Activated CD4-positive, alpha-beta T cell treated with anti-CD3 and anti-CD28 coated beads for 48 hours (primary cell): ENCODE measurements around the gene ADGRD1.

Source experiments
- DNase-seq: peaks from one replicate; pipeline ENCODE4 v3.0.0-alpha.2; 2020

The ADGRD1 gene

DNA sequence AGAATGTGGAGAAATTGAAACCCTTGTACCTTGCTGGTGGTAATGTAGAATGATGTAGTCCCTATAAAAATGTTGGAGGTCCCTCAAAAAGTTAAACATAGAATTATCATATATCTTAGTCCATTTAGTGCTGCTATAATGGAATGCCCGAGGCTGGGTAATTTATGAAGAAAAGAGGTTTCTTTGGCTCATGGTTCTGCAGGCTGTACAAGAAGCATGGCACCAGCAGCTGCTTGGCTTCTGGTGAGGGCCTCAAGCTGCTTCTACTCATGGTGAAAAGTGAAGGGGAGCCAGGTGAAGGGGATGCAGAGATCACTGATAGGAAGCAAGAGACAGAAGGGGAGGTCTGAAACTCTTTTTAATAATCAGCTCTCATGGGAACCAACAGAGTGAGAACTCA, 233.9 kb downstream of the ADGRD1 start:
- no peak for DNase-seq

DNA sequence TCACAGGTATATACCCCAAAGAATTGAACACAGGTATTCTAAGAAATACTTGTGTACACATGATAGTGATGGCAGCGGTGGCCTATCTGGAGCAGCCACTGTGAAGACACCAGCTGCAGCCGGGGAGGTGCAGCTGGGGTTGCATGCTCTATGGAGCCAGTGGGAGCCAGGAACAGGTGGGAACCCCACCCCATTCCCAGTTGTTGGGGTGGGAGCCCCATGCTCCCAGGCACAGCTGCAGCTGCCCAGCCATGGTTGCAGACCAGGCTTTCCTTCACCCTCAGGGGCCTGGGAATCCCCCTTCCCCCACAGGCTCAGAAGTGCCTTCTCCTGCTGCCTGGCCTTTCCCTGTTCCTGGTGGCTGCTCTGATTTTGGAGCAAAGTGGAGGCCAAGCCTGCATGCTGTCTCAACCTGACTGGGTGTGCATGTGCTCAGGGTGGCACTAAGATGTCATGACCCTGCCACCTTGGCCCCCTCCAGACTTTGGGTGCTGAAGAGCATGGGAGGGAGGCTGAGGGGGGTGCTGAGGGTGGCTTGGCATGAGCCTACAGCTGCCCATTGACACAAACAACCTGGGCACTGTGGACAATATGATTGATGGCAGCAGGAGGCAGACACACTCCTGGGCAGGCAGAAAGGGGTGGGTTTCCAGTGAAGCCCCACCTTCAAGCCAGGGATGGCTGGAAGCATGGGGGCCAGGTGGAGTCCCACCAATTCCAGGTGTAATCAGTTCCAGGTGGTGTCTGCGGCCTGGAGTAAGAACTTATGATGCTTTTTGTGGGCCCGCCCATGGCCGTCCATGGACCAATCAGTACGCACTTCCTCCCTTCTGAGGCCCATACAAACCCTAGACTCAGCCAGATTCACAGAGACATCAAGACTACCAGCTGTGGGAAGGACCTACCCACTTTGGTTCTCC, 234.7 kb downstream of the ADGRD1 start:
- no peak for DNase-seq

DNA sequence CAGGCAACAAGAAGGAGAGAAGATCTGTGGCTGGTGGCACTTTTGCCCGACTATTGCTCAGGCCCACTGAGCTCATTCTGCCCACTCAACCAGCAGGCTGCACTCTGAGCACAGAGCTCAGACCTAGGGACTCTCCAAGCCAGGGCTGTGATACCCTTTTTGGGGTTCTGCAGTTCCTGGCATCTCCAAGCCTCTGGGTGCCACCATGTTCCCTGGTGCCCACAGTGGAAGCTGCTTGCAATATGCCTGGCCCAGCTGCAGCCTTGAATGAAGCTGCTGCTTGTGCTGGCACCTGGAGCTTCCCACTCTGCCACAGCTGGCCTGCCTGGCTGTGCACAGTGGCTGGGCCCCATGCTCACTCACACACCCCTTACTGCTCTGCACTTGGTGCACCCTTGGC, 236.1 kb downstream of the ADGRD1 start:
- no peak for DNase-seq

DNA sequence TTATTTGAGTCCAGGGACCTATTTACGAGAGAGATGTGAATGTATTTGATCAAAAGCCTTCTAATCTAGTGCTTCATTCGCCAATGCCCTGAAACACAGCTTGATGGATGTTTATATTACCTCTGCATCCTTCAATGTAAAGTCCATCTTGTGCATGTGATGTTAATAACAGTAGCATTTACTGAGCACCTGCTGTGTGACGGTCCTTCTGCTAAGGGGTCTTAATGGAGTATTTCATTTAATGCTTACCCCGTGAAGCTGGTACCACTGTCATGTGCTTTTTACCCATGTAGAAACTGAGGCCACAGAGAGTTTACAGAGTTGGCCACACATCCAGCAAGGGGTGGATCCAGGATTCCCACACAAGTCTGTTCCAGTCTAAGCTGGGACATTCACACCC, 237.3 kb downstream of the ADGRD1 start:
- DNase-seq: no peak
